ENCODE data around the gene SOBP.
"Not testable (repeated sequence)": the region's sequence is repeated elsewhere in the genome, so short reads cannot be mapped to it uniquely, and the experiment has no call there.

- TF ChIP-seq CTCF, POLR2A, POLR2AphosphoS5 (IDR thresholded peaks at IDR 0.05): not testable (repeated sequence)
These were observed 29.3 kb downstream of the SOBP start for GRCh38 chr6:107519224-107519623.
